GM12874 (cell line): Measurements from ENCODE around the gene MT1B.

Experiments used
- CTCF ChIP-seq: IDR thresholded peaks from 2 replicates; pipeline ENCODE4 v1.5.1; 2011; ENCODE audit warnings: low read depth, mild to moderate bottlenecking, control low read depth, low read length, moderate library complexity; ENCODE audit not compliant: insufficient read depth

The MT1B gene

GRCh38 chr16:56645311-56645710, 6.4 kb upstream of the MT1B start:
- no peak for TF ChIP-seq CTCF

GRCh38 chr16:56645838-56646237, 5.8 kb upstream of the MT1B start:
- TF ChIP-seq CTCF: no peak

- no peak for TF ChIP-seq CTCF
These were observed 3.9 kb upstream of the MT1B start for GRCh38 chr16:56647641-56648431.

GRCh38 chr16:56649271-56649670, 2.4 kb upstream of the MT1B start:
- TF ChIP-seq CTCF: no peak

- TF ChIP-seq CTCF: no peak
These were observed 1.9 kb upstream of the MT1B start for GRCh38 chr16:56649820-56650219.

GRCh38 chr16:56652600-56652999, 914 bp downstream of the MT1B start:
- TF ChIP-seq CTCF: no peak

- no peak for TF ChIP-seq CTCF
These were observed 1.5 kb downstream of the MT1B start for GRCh38 chr16:56653218-56653617.
